Suprapubic skin (tissue), 3 donors: ENCODE measurements around the gene OR2A2.

ENCODE experiments used
- POLR2A ChIP-seq, 2 donors: fragments of 450-650 bp; IDR thresholded peaks; one replicate each; pipeline ENCODE4 v1.6.1; 2017; ENCODE audit warnings: antibody characterized with exemption in 2 of 2, mild to moderate bottlenecking in 2 of 2, moderate library complexity in 2 of 2
- TF ChIP-seq, protein P1 (sequence below), 2 donors: fragments of 200-600 bp in 1 of 2; fragments of 450-650 bp in 1 of 2; sonication (generic) in 1 of 2; IDR thresholded peaks; one replicate each; pipeline ENCODE4 v1.5.1; 2016 to 2019; ENCODE audit warnings: antibody characterized with exemption in 2 of 2, mild to moderate bottlenecking in 1 of 2, moderate library complexity in 1 of 2

DNA sequence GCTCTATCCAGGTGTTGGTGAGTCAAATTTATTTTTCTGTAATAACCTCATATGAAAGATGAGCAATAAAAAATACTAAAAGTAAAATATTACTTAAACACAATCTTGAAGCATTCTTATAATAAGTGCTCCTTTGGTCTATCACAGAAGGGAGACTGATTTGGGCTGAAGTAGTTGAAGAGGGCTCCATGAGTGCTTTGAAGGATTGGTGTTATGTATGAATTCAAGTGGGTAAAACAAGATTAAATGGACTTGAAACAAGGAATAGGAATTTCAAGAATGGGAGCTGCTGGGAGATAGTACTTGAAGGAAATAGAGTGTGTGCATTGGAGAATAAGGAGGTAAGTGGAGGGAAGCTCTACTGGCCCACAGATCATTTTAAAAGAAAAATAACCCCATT is 7.3 kb upstream of the OR2A2 start:
- no peak for TF ChIP-seq POLR2A (IDR thresholded peaks at IDR 0.05)
- TF ChIP-seq, protein P1, sequence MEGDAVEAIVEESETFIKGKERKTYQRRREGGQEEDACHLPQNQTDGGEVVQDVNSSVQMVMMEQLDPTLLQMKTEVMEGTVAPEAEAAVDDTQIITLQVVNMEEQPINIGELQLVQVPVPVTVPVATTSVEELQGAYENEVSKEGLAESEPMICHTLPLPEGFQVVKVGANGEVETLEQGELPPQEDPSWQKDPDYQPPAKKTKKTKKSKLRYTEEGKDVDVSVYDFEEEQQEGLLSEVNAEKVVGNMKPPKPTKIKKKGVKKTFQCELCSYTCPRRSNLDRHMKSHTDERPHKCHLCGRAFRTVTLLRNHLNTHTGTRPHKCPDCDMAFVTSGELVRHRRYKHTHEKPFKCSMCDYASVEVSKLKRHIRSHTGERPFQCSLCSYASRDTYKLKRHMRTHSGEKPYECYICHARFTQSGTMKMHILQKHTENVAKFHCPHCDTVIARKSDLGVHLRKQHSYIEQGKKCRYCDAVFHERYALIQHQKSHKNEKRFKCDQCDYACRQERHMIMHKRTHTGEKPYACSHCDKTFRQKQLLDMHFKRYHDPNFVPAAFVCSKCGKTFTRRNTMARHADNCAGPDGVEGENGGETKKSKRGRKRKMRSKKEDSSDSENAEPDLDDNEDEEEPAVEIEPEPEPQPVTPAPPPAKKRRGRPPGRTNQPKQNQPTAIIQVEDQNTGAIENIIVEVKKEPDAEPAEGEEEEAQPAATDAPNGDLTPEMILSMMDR (IDR thresholded peaks at IDR 0.05), result no peak
